LoVo (cell line): ENCODE data around the gene SNX14.

Source experiments
- DNase-seq: peaks from one replicate; pipeline ENCODE4 v3.0.0-alpha.2; 2016; ENCODE audit warnings: low spot score

SNX14 gene

GRCh38 chr6:85496856-85497255 lies 96.8 kb downstream of the SNX14 start:
- no peak for DNase-seq

GRCh38 chr6:85496009-85496579 lies 97.6 kb downstream of the SNX14 start:
- no peak for DNase-seq

- no peak for DNase-seq
Measured at GRCh38 chr6:85494547-85495536, 98.8 kb downstream of the SNX14 start.

GRCh38 chr6:85493389-85493788 lies 100.3 kb downstream of the SNX14 start:
- DNase-seq: no peak

GRCh38 chr6:85490516-85491248 lies 103.0 kb downstream of the SNX14 start:
- peak; percentile 17 for DNase-seq

- DNase-seq: no peak
Measured at GRCh38 chr6:85484948-85485347, 108.7 kb downstream of the SNX14 start.

- no peak for DNase-seq
Measured at GRCh38 chr6:85483846-85484245, 109.8 kb downstream of the SNX14 start.

- peak; percentile 67 for DNase-seq
Measured at GRCh38 chr6:85482905-85483700, 110.6 kb downstream of the SNX14 start.

- DNase-seq: no peak
Measured at GRCh38 chr6:85482206-85482904, 111.3 kb downstream of the SNX14 start.

- no peak for DNase-seq
Measured at GRCh38 chr6:85479208-85479607, 114.5 kb downstream of the SNX14 start.

- DNase-seq: no peak
Measured at GRCh38 chr6:85476532-85476931, 117.1 kb downstream of the SNX14 start.

- no peak for DNase-seq
Measured at GRCh38 chr6:85473748-85474147, 119.9 kb downstream of the SNX14 start.

- no peak for DNase-seq
Measured at GRCh38 chr6:85472744-85473143, 120.9 kb downstream of the SNX14 start.

GRCh38 chr6:85470023-85470410 lies 123.6 kb downstream of the SNX14 start:
- DNase-seq: no peak

- DNase-seq: no peak
Measured at GRCh38 chr6:85469276-85470022, 124.2 kb downstream of the SNX14 start.

- no peak for DNase-seq
Measured at GRCh38 chr6:85468326-85468725, 125.3 kb downstream of the SNX14 start.

- DNase-seq: no peak
Measured at GRCh38 chr6:85465762-85466161, 127.9 kb downstream of the SNX14 start.

GRCh38 chr6:85464722-85465150 lies 128.9 kb downstream of the SNX14 start:
- DNase-seq: peak; percentile 74

GRCh38 chr6:85464260-85464644 lies 129.4 kb downstream of the SNX14 start:
- peak; percentile 72 for DNase-seq

- DNase-seq: no peak
Measured at GRCh38 chr6:85463621-85464259, 129.9 kb downstream of the SNX14 start.
